Measurements from ENCODE around the gene GRID1.
A peak's percentile ranks its signal among the peaks of the same experiment; 100 is the strongest.

Gene GRID1

DNA sequence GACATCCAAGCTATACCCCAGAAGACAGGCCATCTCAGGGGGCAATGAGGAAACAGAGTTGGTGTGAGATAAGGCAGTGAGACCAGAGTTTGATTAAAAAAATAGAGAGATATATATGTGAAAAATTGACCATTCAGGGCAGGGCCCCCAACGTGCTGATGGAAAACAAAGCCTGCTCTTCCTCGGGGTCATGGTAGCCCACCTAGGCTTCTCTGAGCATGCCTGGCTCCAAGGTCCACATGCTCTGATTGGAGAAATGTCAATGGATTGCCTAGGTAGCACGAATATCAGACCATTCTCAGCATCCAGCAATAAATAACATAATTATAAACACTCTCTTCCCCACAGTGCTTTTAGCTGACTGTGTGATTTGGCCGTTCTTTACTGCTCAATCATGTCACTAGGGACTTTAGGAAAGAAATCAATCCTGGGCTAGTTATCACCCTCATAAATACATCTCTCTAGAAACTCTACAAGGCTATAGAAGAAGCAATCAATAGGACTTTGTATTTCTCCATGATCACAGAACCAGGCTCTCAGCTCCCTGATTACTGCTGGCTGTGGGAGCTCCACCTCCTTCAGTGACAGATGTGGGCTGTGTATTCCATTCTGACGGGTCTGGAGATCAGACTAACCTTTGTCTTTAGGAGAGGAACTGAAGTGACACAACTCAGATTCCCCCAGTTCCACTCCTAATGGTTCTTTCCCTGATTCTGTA, 766.4 kb downstream of the GRID1 start:
- peaks cover 25% of the 10 kb centered on the region for H3K4me1 Mint-ChIP-seq
- H3K27me3 Mint-ChIP-seq (ENCODE audit: low read depth) = peaks cover 5% of the 10 kb centered on the region
- H3K9me3 Mint-ChIP-seq = no peaks in the 10 kb centered on the region
- no peaks in the 10 kb centered on the region for H3K36me3 Mint-ChIP-seq (ENCODE audit: low read depth)
- H3K27ac Mint-ChIP-seq = peak overlapping the region in 1 of 3 experiments; percentile 3
- no peak overlapping the region for H3K4me3 Mint-ChIP-seq
- TF ChIP-seq, protein P1, sequence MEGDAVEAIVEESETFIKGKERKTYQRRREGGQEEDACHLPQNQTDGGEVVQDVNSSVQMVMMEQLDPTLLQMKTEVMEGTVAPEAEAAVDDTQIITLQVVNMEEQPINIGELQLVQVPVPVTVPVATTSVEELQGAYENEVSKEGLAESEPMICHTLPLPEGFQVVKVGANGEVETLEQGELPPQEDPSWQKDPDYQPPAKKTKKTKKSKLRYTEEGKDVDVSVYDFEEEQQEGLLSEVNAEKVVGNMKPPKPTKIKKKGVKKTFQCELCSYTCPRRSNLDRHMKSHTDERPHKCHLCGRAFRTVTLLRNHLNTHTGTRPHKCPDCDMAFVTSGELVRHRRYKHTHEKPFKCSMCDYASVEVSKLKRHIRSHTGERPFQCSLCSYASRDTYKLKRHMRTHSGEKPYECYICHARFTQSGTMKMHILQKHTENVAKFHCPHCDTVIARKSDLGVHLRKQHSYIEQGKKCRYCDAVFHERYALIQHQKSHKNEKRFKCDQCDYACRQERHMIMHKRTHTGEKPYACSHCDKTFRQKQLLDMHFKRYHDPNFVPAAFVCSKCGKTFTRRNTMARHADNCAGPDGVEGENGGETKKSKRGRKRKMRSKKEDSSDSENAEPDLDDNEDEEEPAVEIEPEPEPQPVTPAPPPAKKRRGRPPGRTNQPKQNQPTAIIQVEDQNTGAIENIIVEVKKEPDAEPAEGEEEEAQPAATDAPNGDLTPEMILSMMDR (IDR thresholded peaks at IDR 0.05; ENCODE audit: unreplicated experiment in 3 of 3) = no peak

DNA sequence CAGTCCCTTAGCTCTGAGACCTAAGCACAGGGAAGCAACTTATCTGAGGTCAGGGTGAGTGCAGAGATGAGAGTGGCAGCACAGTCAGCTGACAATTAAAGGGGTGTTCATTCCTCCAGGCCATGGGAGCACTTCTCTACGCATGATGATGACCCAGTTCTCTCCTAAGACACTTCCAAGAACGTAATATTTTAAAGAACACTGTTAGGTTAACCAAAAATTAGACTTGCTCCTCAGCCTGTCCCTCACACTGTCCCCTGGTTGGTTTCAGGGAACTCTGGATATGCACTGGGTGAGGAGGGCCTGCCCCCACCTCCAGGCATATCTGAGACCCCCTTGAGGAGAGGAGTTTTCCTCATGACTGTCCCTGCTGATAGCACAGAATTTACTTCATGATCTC, 767.5 kb downstream of the GRID1 start:
- TF ChIP-seq, protein P1 (IDR thresholded peaks at IDR 0.05; ENCODE audit: unreplicated experiment in 3 of 3) = no peak
- no peak overlapping the region for H3K4me3 Mint-ChIP-seq
- peak overlapping the region in 2 of 3 experiments; percentile 45 to 72 for H3K27ac Mint-ChIP-seq
- H3K9me3 Mint-ChIP-seq = no peaks in the 10 kb centered on the region
- peaks cover 20% of the 10 kb centered on the region for H3K4me1 Mint-ChIP-seq
- H3K36me3 Mint-ChIP-seq (ENCODE audit: low read depth) = no peaks in the 10 kb centered on the region
- H3K27me3 Mint-ChIP-seq (ENCODE audit: low read depth) = peaks cover 5% of the 10 kb centered on the region

DNA sequence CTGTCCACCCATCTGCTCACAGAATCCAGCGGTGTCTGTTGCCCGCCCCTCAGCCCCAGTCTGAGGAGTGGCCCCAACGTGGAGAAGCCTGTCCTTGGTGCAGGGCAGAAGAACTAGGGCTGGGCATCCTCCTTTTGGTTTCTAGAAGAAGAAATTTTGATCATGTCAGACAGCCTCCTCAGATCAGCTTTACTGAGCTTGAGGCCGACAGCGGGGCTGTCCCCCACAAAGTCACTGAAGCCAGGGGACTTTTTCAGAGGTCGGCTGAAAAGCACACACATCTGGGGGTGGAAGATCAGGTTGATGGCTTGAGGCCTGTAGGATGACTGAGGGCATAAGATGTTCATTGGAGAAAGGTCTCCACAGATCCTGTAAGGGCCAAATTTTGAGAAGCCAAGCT, 767.9 kb downstream of the GRID1 start:
- TF ChIP-seq, protein P1 (IDR thresholded peaks at IDR 0.05; ENCODE audit: unreplicated experiment in 3 of 3) = no peak
- Mint-ChIP-seq H3K36me3 (ENCODE audit: low read depth) (no peaks in the 10 kb centered on the region), H3K4me1 (peaks cover 20% of the 10 kb centered on the region), H3K4me3 (no peak overlapping the region), H3K27me3 (ENCODE audit: low read depth) (peaks cover 5% of the 10 kb centered on the region), H3K27ac (no peak overlapping the region), H3K9me3 (no peaks in the 10 kb centered on the region)

DNA sequence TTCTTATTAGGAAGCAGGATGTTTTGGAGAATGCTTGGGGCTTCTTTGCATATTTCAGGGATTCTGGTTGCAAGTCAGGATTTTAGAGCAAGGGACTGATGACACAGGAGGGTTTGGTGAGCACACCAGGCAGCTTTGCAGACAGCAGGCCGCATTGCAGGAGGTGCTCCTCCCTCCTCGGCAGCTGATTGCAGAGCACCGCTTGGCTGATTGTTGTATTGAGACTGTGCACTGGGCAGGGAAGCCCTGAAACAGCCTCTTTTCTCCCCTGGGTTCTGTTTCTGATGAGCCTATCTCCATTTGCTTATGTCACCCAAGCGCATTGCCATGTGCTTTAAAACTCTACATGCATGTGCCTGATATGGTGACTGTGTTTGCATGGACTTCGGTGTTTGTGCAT, 769.6 kb downstream of the GRID1 start:
- Mint-ChIP-seq H3K27me3 (ENCODE audit: low read depth) (peaks cover 5% of the 10 kb centered on the region), H3K36me3 (ENCODE audit: low read depth) (no peaks in the 10 kb centered on the region), H3K27ac (no peak overlapping the region), H3K4me1 (peaks cover 20% of the 10 kb centered on the region), H3K4me3 (no peak overlapping the region), H3K9me3 (no peaks in the 10 kb centered on the region)
- TF ChIP-seq, protein P1 (IDR thresholded peaks at IDR 0.05; ENCODE audit: unreplicated experiment in 3 of 3) = no peak

DNA sequence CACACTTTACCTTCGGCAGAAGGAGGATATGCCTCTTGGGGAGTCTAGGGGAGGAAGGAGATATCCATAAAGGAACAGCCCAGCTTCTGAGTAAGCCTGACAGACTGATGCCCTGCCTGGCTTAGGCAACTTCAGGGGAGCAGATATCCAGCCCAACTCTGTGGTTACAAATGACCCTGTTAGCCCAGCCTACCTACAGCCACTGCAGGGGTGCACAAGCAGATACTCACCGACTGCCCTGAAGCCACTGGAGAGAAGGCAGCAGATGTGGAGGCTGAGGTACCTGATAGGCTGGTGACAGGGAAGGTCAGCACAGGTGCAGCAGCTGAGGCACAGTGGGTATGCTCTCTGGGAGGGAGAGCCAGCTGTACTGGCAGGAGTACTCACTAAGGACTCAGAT, 770.2 kb downstream of the GRID1 start:
- TF ChIP-seq, protein P1 (IDR thresholded peaks at IDR 0.05; ENCODE audit: unreplicated experiment in 3 of 3) = no peak

DNA sequence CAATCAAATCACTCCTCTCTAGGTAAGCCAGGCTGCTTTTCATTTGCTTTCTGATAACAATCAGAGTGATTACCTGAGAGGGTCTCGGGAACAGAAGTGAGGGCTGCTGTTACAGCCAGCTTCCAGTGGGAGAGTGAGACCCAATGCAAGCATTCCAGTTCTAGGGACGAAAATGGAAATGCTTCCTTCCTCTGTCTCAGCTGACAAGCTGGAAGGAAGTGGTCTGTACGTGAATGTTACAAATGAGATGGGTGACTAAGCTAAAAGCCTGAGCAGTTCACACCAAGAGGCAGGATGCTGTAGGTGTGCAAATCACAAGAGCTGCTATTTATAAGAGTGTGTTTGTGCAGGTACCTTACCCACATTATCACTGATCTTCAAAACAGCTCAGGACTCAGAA, 772.4 kb downstream of the GRID1 start:
- Mint-ChIP-seq H3K9me3 (no peaks in the 10 kb centered on the region), H3K4me1 (peaks cover 5% of the 10 kb centered on the region), H3K36me3 (ENCODE audit: low read depth) (no peaks in the 10 kb centered on the region), H3K27me3 (ENCODE audit: low read depth) (peaks cover 5% of the 10 kb centered on the region), H3K27ac (no peak overlapping the region), H3K4me3 (no peak overlapping the region)
- TF ChIP-seq, protein P1 (IDR thresholded peaks at IDR 0.05; ENCODE audit: unreplicated experiment in 3 of 3) = no peak

More for the DNA sequence above, 770.2 kb downstream of the GRID1 start:
- H3K27ac Mint-ChIP-seq = no peak overlapping the region
- H3K27me3 Mint-ChIP-seq (ENCODE audit: low read depth) = peaks cover 5% of the 10 kb centered on the region
- peaks cover 20% of the 10 kb centered on the region for H3K4me1 Mint-ChIP-seq
- H3K36me3 Mint-ChIP-seq (ENCODE audit: low read depth) = no peaks in the 10 kb centered on the region
- H3K4me3 Mint-ChIP-seq = no peak overlapping the region
- no peaks in the 10 kb centered on the region for H3K9me3 Mint-ChIP-seq

Data from nephron (organoid).